Esophagus muscularis mucosa (tissue), 4 donors: Measurements from ENCODE around the gene STK40.

Experiments
- CTCF ChIP-seq, 3 experiments: fragments of 200-600 bp in 2 of 3; fragments of 450-650 bp in 1 of 3; sonication (generic) in 2 of 3; IDR thresholded peaks; one replicate each; pipeline ENCODE4 v1.5.1; 2017 to 2019; ENCODE audit warnings: antibody characterized with exemption in 3 of 3, mild to moderate bottlenecking in 2 of 3, moderate library complexity in 1 of 3
- EP300 ChIP-seq: sonication (generic); formaldehyde crosslinking; IDR thresholded peaks from one replicate; pipeline ENCODE4 v1.6.1; 2017; ENCODE audit warnings: antibody characterized with exemption
- POLR2A ChIP-seq: fragments of 450-650 bp; IDR thresholded peaks from one replicate; pipeline ENCODE4 v1.6.1; 2017; ENCODE audit warnings: antibody characterized with exemption, moderate library complexity, mild to moderate bottlenecking, low read depth
- POLR2AphosphoS5 ChIP-seq, 2 donors: sonication (generic); formaldehyde crosslinking; IDR thresholded peaks; one replicate each; pipeline ENCODE4 v1.6.1; 2017; ENCODE audit warnings: antibody characterized with exemption in 2 of 2

- TF ChIP-seq CTCF (IDR thresholded peaks at IDR 0.05) (no peak), POLR2A (no peak), POLR2AphosphoS5 (IDR thresholded peaks at IDR 0.05) (no peak), EP300 (no peak)
Observed at GRCh38 chr1:36328088-36328480, 57.6 kb downstream of the STK40 start.
